MM.1S (cell line): Measurements from ENCODE around the gene SDK1.

Source experiments
- DNase-seq: peaks from one replicate; pipeline ENCODE4 v3.0.0-alpha.2; 2015
- H2AFZ ChIP-seq: fragments of 300-600 bp; sonication (generic); 2 replicates; pipeline ENCODE4 v1.6.0; 2016; ENCODE audit warnings: antibody characterized with exemption, low read length
- H3F3A ChIP-seq: fragments of 300-600 bp; sonication (generic); 2 replicates; pipeline ENCODE4 v1.6.1; 2016; ENCODE audit warnings: mild to moderate bottlenecking, antibody characterized with exemption, low read length, moderate library complexity, mixed read lengths; ENCODE audit not compliant: insufficient read depth
- H3K27ac ChIP-seq: fragments of 300-600 bp; sonication (generic); 2 replicates; pipeline ENCODE4 v1.5.1; 2016; ENCODE audit warnings: mild to moderate bottlenecking, low read length
- H3K27me3 ChIP-seq: fragments of 300-600 bp; sonication (generic); replicated peaks from 2 replicates; pipeline ENCODE4 v1.6.0; 2016; ENCODE audit warnings: low read length; ENCODE audit not compliant: insufficient read depth
- H3K36me3 ChIP-seq: fragments of 300-600 bp; sonication (generic); replicated peaks from 2 replicates; pipeline ENCODE4 v1.6.1; 2016; ENCODE audit warnings: mild to moderate bottlenecking, low read length, mixed read lengths; ENCODE audit not compliant: insufficient read depth
- H3K4me1 ChIP-seq: fragments of 300-600 bp; sonication (generic); 2 replicates; pipeline ENCODE4 v1.6.1; 2016; ENCODE audit warnings: low read length, mixed read lengths
- H3K4me2 ChIP-seq: fragments of 300-600 bp; sonication (generic); 2 replicates; pipeline ENCODE4 v1.6.0; 2016; ENCODE audit warnings: low read depth, low read length
- H3K4me3 ChIP-seq: fragments of 300-600 bp; sonication (generic); 2 replicates; pipeline ENCODE4 v1.5.1; 2016; ENCODE audit warnings: low read length, mixed read lengths
- H3K79me2 ChIP-seq: fragments of 300-600 bp; sonication (generic); 2 replicates; pipeline ENCODE4 v1.6.1; 2016; ENCODE audit warnings: mixed run types, low read length, mixed read lengths
- H3K9ac ChIP-seq: fragments of 300-600 bp; sonication (generic); 2 replicates; pipeline ENCODE4 v1.6.1; 2016; ENCODE audit warnings: low read length, mixed read lengths
- H3K9me2 ChIP-seq: fragments of 300-600 bp; sonication (generic); replicated peaks from 2 replicates; pipeline ENCODE4 v1.6.1; 2016; ENCODE audit warnings: mild to moderate bottlenecking, low read length, mixed read lengths; ENCODE audit not compliant: insufficient read depth
- H3K9me3 ChIP-seq: fragments of 300-600 bp; sonication (generic); replicated peaks from 2 replicates; pipeline ENCODE4 v1.6.1; 2016; ENCODE audit warnings: mild to moderate bottlenecking, low read length, mixed read lengths; ENCODE audit not compliant: insufficient read depth
- H4K20me1 ChIP-seq: fragments of 300-600 bp; sonication (generic); 2 replicates; pipeline ENCODE4 v1.6.1; 2016; ENCODE audit warnings: mild to moderate bottlenecking, low read length, moderate library complexity, mixed read lengths; ENCODE audit not compliant: insufficient read depth
- CTCF ChIP-seq: fragments of 300-600 bp; sonication (generic); IDR thresholded peaks from 2 replicates; pipeline ENCODE4 v1.5.1; 2016; ENCODE audit warnings: antibody characterized with exemption, low read length, mixed read lengths
- EZH2 ChIP-seq: fragments of 300-600 bp; sonication (generic); optimal IDR thresholded peaks from 2 replicates; pipeline ENCODE3; 2017; ENCODE audit warnings: low read depth, mild to moderate bottlenecking, antibody characterized with exemption, low read length, mixed read lengths
- EZH2phosphoT487 ChIP-seq: fragments of 300-600 bp; sonication (generic); IDR thresholded peaks from 2 replicates; pipeline ENCODE4 v1.6.1; 2018; ENCODE audit warnings: antibody characterized with exemption, low read length

Gene SDK1

DNA sequence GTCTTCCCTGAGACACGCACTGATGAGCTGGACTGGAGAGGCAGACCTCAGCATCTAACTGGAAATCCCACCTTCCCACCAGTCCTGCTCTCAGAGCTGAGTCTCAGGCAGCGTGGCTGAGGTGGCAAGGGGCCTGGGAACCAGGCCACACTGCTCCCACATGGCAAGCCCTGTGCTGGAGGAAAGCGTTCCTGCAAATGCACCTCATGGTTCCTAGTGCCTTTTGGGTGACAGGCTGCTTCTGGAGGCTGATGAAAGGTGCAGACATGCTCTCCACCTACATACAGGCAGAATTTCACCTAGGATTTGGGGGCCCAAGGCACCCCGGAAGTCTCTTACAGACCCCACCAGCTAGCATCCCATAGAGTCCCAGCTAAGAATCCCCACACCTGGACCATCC lies 948.2 kb downstream of the SDK1 start:
- no peak for TF ChIP-seq EZH2
- no peak for TF ChIP-seq CTCF
- no peak for TF ChIP-seq EZH2phosphoT487
- H3K79me2 ChIP-seq: no peaks in the 10 kb centered on the region
- no peak overlapping the region for H3K9ac ChIP-seq
- no peaks in the 10 kb centered on the region for H3K9me3 ChIP-seq
- no peak overlapping the region for H3K27ac ChIP-seq
- no peaks in the 10 kb centered on the region for H4K20me1 ChIP-seq
- no peaks in the 10 kb centered on the region for H3K9me2 ChIP-seq
- no peak overlapping the region for H3K4me3 ChIP-seq
- H3K4me2 ChIP-seq: no peak overlapping the region
- no peaks in the 10 kb centered on the region for H3F3A ChIP-seq
- H3K36me3 ChIP-seq: no peaks in the 10 kb centered on the region
- no peak overlapping the region for H2AFZ ChIP-seq
- H3K4me1 ChIP-seq: no peaks in the 10 kb centered on the region
- H3K27me3 ChIP-seq: no peaks in the 10 kb centered on the region
- DNase-seq: no peak

DNA sequence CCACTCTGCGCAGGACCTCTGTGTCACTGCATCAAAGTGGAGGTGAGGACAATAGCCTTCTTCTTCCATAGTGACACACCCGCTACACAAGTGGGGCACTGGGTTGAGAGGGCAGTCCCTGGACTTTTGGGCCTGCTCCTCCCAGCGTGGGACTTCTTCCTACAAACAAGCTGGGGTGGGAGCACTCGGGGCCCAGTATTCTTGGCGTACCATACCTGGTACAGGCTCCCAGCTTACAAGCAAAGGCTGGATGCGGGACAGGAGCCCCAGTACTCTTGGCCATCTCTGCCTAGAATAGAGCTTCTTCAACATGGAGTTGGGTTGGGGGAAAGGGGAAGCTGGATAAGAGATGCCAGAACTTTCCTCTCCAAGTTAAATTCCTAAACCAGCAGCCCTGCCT lies 954.3 kb downstream of the SDK1 start:
- TF ChIP-seq CTCF: no peak
- no peak for TF ChIP-seq EZH2
- no peak for TF ChIP-seq EZH2phosphoT487
- no peak overlapping the region for H3K27ac ChIP-seq
- H4K20me1 ChIP-seq: no peaks in the 10 kb centered on the region
- H3K9me2 ChIP-seq: no peaks in the 10 kb centered on the region
- H2AFZ ChIP-seq: no peak overlapping the region
- H3K79me2 ChIP-seq: no peaks in the 10 kb centered on the region
- no peaks in the 10 kb centered on the region for H3K4me1 ChIP-seq
- H3K27me3 ChIP-seq: no peaks in the 10 kb centered on the region
- H3K36me3 ChIP-seq: no peaks in the 10 kb centered on the region
- no peak overlapping the region for H3K4me2 ChIP-seq
- no peak for DNase-seq
- no peaks in the 10 kb centered on the region for H3K9me3 ChIP-seq
- H3K9ac ChIP-seq: no peak overlapping the region
- no peaks in the 10 kb centered on the region for H3F3A ChIP-seq
- H3K4me3 ChIP-seq: no peak overlapping the region

DNA sequence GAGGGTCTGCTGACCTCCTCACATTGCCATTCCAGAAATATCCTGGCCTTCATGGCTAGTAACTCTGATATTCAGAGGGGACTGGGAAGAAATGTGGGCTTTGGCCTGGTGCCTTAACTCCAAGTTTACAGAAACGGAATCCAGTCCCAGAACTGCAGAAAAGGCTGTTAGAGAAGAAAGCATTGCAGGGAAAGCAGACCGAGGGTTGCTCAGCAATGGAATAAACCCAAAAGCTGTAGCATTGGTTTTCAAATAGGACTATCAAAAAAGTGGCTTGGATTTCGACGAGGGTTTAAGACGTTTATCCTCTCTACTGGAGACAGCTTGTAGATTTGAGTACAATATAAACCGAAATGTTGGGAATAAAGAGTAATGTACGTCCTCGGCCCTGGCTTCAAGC lies 955.2 kb downstream of the SDK1 start:
- no peak overlapping the region for H2AFZ ChIP-seq
- H3K27ac ChIP-seq: no peak overlapping the region
- no peak for TF ChIP-seq EZH2phosphoT487
- TF ChIP-seq CTCF: no peak
- TF ChIP-seq EZH2: no peak
- H3K9ac ChIP-seq: no peak overlapping the region
- no peaks in the 10 kb centered on the region for H3F3A ChIP-seq
- no peak for DNase-seq
- no peaks in the 10 kb centered on the region for H3K79me2 ChIP-seq
- no peaks in the 10 kb centered on the region for H3K36me3 ChIP-seq
- no peaks in the 10 kb centered on the region for H3K9me3 ChIP-seq
- no peak overlapping the region for H3K4me3 ChIP-seq
- no peaks in the 10 kb centered on the region for H3K9me2 ChIP-seq
- H3K27me3 ChIP-seq: no peaks in the 10 kb centered on the region
- no peaks in the 10 kb centered on the region for H3K4me1 ChIP-seq
- no peak overlapping the region for H3K4me2 ChIP-seq
- no peaks in the 10 kb centered on the region for H4K20me1 ChIP-seq
